Measurements from ENCODE around the gene C1QTNF3. TPM values are rescaled to one million over a fixed set of nuclear protein-coding genes. Genes with fewer than 3 reads are reported as not detected.

The C1QTNF3 gene
- total RNA-seq, 6 experiments from 2014 or later, result 0.40 to 0.62 (median 0.50) TPM

- DNase-seq, result no peak
- Mint-ChIP-seq H3K9me3 (no peaks in the 10 kb centered on the region), H3K27ac (no peak overlapping the region), H3K4me1 (ENCODE audit: low read depth) (no peaks in the 10 kb centered on the region), H3K4me3 (no peak overlapping the region), H3K27me3 (ENCODE audit: insufficient read depth) (peaks cover 2% of the 10 kb centered on the region; the same call in 1 of the 2 replicates), H3K36me3 (ENCODE audit: low read depth) (peaks cover 13% of the 10 kb centered on the region)
- TF ChIP-seq CTCF (IDR thresholded peaks at IDR 0.05), result no peak
These were observed 21.6 kb upstream of the C1QTNF3 start for GRCh38 chr5:34064656-34065055.

- peaks cover 2% of the 10 kb centered on the region; the same call in 1 of the 2 replicates for H3K27me3 Mint-ChIP-seq (ENCODE audit: insufficient read depth)
- H3K4me3 Mint-ChIP-seq, result no peak overlapping the region
- no peaks in the 10 kb centered on the region for H3K4me1 Mint-ChIP-seq (ENCODE audit: low read depth)
- peaks cover 13% of the 10 kb centered on the region for H3K36me3 Mint-ChIP-seq (ENCODE audit: low read depth)
- H3K9me3 Mint-ChIP-seq, result no peaks in the 10 kb centered on the region
- TF ChIP-seq CTCF (IDR thresholded peaks at IDR 0.05), result no peak
- no peak overlapping the region for H3K27ac Mint-ChIP-seq
- no peak for DNase-seq
These were observed 19.4 kb upstream of the C1QTNF3 start for GRCh38 chr5:34062419-34062818.

- no peak for DNase-seq
- no peaks in the 10 kb centered on the region for H3K9me3 Mint-ChIP-seq
- H3K36me3 Mint-ChIP-seq (ENCODE audit: low read depth), result peaks cover 11% of the 10 kb centered on the region
- no peak for TF ChIP-seq CTCF (IDR thresholded peaks at IDR 0.05)
- no peaks in the 10 kb centered on the region for H3K4me1 Mint-ChIP-seq (ENCODE audit: low read depth)
- H3K4me3 Mint-ChIP-seq, result no peak overlapping the region
- H3K27ac Mint-ChIP-seq, result no peak overlapping the region
- H3K27me3 Mint-ChIP-seq (ENCODE audit: insufficient read depth), result peaks cover 2% of the 10 kb centered on the region; the same call in 1 of the 2 replicates
These were observed 19.0 kb upstream of the C1QTNF3 start for GRCh38 chr5:34061993-34062392.

- H3K36me3 Mint-ChIP-seq (ENCODE audit: low read depth), result peaks cover 8% of the 10 kb centered on the region
These were observed 17.0 kb upstream of the C1QTNF3 start for GRCh38 chr5:34059977-34060376.

GRCh38 chr5:34058532-34058931 is 15.5 kb upstream of the C1QTNF3 start:
- H3K4me3 Mint-ChIP-seq, result no peak overlapping the region
- H3K27me3 Mint-ChIP-seq (ENCODE audit: insufficient read depth), result no peaks in the 10 kb centered on the region; the same call in 1 of the 2 replicates
- no peak overlapping the region for H3K27ac Mint-ChIP-seq
- peaks cover 8% of the 10 kb centered on the region for H3K36me3 Mint-ChIP-seq (ENCODE audit: low read depth)
- no peaks in the 10 kb centered on the region for H3K9me3 Mint-ChIP-seq
- peaks cover 15% of the 10 kb centered on the region for H3K4me1 Mint-ChIP-seq (ENCODE audit: low read depth)
- no peak for TF ChIP-seq CTCF (IDR thresholded peaks at IDR 0.05)
- no peak for DNase-seq

More at GRCh38 chr5:34059977-34060376, 17.0 kb upstream of the C1QTNF3 start:
- Mint-ChIP-seq H3K27me3 (ENCODE audit: insufficient read depth) (peaks cover 2% of the 10 kb centered on the region; the same call in 1 of the 2 replicates), H3K9me3 (no peaks in the 10 kb centered on the region), H3K4me3 (no peak overlapping the region), H3K4me1 (ENCODE audit: low read depth) (peaks cover under 1% of the 10 kb centered on the region; the same call in 1 of the 2 replicates), H3K27ac (no peak overlapping the region)
- DNase-seq, result no peak
- no peak for TF ChIP-seq CTCF (IDR thresholded peaks at IDR 0.05)

GRCh38 chr5:34057569-34057968 is 14.6 kb upstream of the C1QTNF3 start:
- H3K9me3 Mint-ChIP-seq, result no peaks in the 10 kb centered on the region
- H3K36me3 Mint-ChIP-seq (ENCODE audit: low read depth), result peaks cover 8% of the 10 kb centered on the region
- no peaks in the 10 kb centered on the region; the same call in none of the 2 replicates for H3K27me3 Mint-ChIP-seq (ENCODE audit: insufficient read depth)
- H3K4me3 Mint-ChIP-seq, result no peak overlapping the region
- H3K27ac Mint-ChIP-seq, result no peak overlapping the region
- H3K4me1 Mint-ChIP-seq (ENCODE audit: low read depth), result peaks cover 24% of the 10 kb centered on the region
- no peak for TF ChIP-seq CTCF (IDR thresholded peaks at IDR 0.05)
- DNase-seq, result no peak
